ENCODE results near the gene TRABD2A. TPM values are rescaled to one million over a fixed set of nuclear protein-coding genes. Genes with fewer than 3 reads are reported as not detected.

The TRABD2A gene
- total RNA-seq, 5 donors from 2014 or later (not counting 1 experiment from before 2014, with no cell fraction given), result 77.3 to 219 (median 106) TPM

- H3K36me3 Mint-ChIP-seq, result peaks cover 54% of the 10 kb centered on the region
- ATAC-seq (replicated peaks in 1 of 4) (no peak), DNase-seq (peak in 2 of 35 experiments; percentile 5 to 9)
- POLR2A ChIA-PET, result interaction anchor here (0.6 to 1.3 kb wide), 5 partner anchors 9 to 47 kb away, joined by 3 to 5 read pairs (median 4); no protein-coding TSS in a partner anchor
- H3K27me3 Mint-ChIP-seq, result no peaks in the 10 kb centered on the region
- Histone ChIP-seq H3K9me3 (no peaks in the 10 kb centered on the region), H3K27ac (ENCODE audit: low read length) (peak overlapping the region; percentile 66), H3K4me1 (ENCODE audit: control insufficient read depth in 1 of 2, extremely low read depth in 1 of 2, insufficient read depth in 2 of 2, low read length in 2 of 2) (peaks cover 77 to 93% of the 10 kb centered on the region in 2 experiments), H3K4me3 (ENCODE audit: control insufficient read depth in 1 of 2, extremely low read depth in 1 of 2, low read length in 1 of 2) (no peak overlapping the region), H3K36me3 (ENCODE audit: control insufficient read depth in 2 of 2, extremely low read depth in 1 of 2, insufficient read depth in 1 of 2, low read length in 1 of 2) (peaks cover under 1 to 5% of the 10 kb centered on the region in 2 donors), H3K27me3 (replicated peaks in 1 of 2; ENCODE audit: control insufficient read depth in 2 of 2, extremely low read depth in 1 of 2, insufficient read depth in 2 of 2, low read length in 1 of 2) (no peaks in the 10 kb centered on the region)
- H3K4me1 Mint-ChIP-seq, result peaks cover 94 to 98% (median 95%) of the 10 kb centered on the region in 3 donors
- H3K27ac Mint-ChIP-seq, result peak overlapping the region; percentile 98
- H3K9me3 Mint-ChIP-seq, result peaks cover 6 to 7% (median 6%) of the 10 kb centered on the region in 3 donors
- CTCF ChIA-PET, result interaction anchor here (1.0 to 1.2 kb wide), 4 partner anchors 8 to 116 kb away, joined by 3 to 7 read pairs (median 3); no protein-coding TSS in a partner anchor
- 90% methylated on average over 4 of the region's 5 CpGs for WGBS (ENCODE audit: insufficient coverage)
- peak overlapping the region in 2 of 3 donors; percentile 7 to 76 for H3K4me3 Mint-ChIP-seq
These were observed 23.3 kb downstream of the TRABD2A start for GRCh38 chr2:84857566-84857965.

- DNase-seq, result peak in 3 of 35 experiments; percentile 25 to 53 (median 27)
- peaks cover 0 to 3% of the 10 kb centered on the region in 2 experiments for H3K27me3 ChIP-seq (replicated peaks in 1 of 2; ENCODE audit: control insufficient read depth in 2 of 2, extremely low read depth in 1 of 2, insufficient read depth in 2 of 2, low read length in 1 of 2)
- peak overlapping the region; percentile 26 to 76 (median 50) for H3K4me3 Mint-ChIP-seq
These were observed 24.1 kb downstream of the TRABD2A start for GRCh38 chr2:84856787-84857186.

GRCh38 chr2:84855731-84856130 is 25.2 kb downstream of the TRABD2A start:
- H3K4me1 ChIP-seq (ENCODE audit: control insufficient read depth in 1 of 2, extremely low read depth in 1 of 2, insufficient read depth in 2 of 2, low read length in 2 of 2), result peaks cover 71 to 91% of the 10 kb centered on the region in 2 experiments
- H3K9me3 ChIP-seq, result no peaks in the 10 kb centered on the region
- H3K9me3 Mint-ChIP-seq, result peaks cover 6 to 7% (median 6%) of the 10 kb centered on the region in 3 donors
- H3K4me3 Mint-ChIP-seq, result peak overlapping the region; percentile 65 to 76 (median 72)
- peak overlapping the region; percentile 6 to 29 for H3K4me3 ChIP-seq (ENCODE audit: control insufficient read depth in 1 of 2, extremely low read depth in 1 of 2, low read length in 1 of 2)
- DNase-seq (peak in 13 of 35 experiments; percentile 22 to 53 (median 43)), ATAC-seq (replicated peaks in 1 of 4) (peak; percentile 59 to 66 (median 64))
- peaks cover 95 to 98% (median 95%) of the 10 kb centered on the region in 3 donors for H3K4me1 Mint-ChIP-seq
- H3K36me3 ChIP-seq (ENCODE audit: control insufficient read depth in 2 of 2, extremely low read depth in 1 of 2, insufficient read depth in 1 of 2, low read length in 1 of 2), result peaks cover 2 to 11% of the 10 kb centered on the region in 2 donors
- peak overlapping the region; percentile 98 for H3K27ac Mint-ChIP-seq
- H3K27me3 ChIP-seq (replicated peaks in 1 of 2; ENCODE audit: control insufficient read depth in 2 of 2, extremely low read depth in 1 of 2, insufficient read depth in 2 of 2, low read length in 1 of 2), result peaks cover 0 to 3% of the 10 kb centered on the region in 2 experiments
- POLR2A ChIA-PET, result interaction anchor here in 1 of 2 donors (0.6 kb wide), 1 partner anchor 27 kb away, joined by 5 read pairs; no protein-coding TSS in a partner anchor
- H3K36me3 Mint-ChIP-seq, result peaks cover 63% of the 10 kb centered on the region
- no peaks in the 10 kb centered on the region for H3K27me3 Mint-ChIP-seq
- H3K27ac ChIP-seq (ENCODE audit: low read length), result peak overlapping the region; percentile 66
- CTCF ChIA-PET, result interaction anchor here (0.7 to 1.0 kb wide), 2 partner anchors 73 to 149 kb away, joined by 4 to 6 read pairs; no protein-coding TSS in a partner anchor
- WGBS (ENCODE audit: insufficient coverage), result no CpG with 5 or more reads among the region's 11 CpGs

More at GRCh38 chr2:84856787-84857186, 24.1 kb downstream of the TRABD2A start:
- Mint-ChIP-seq H3K27me3 (no peaks in the 10 kb centered on the region), H3K4me1 (peaks cover 94 to 98% (median 95%) of the 10 kb centered on the region in 3 donors), H3K27ac (peak overlapping the region; percentile 98), H3K36me3 (peaks cover 59% of the 10 kb centered on the region), H3K9me3 (peaks cover 6 to 7% (median 6%) of the 10 kb centered on the region in 3 donors)
- peaks cover 2 to 11% of the 10 kb centered on the region in 2 donors for H3K36me3 ChIP-seq (ENCODE audit: control insufficient read depth in 2 of 2, extremely low read depth in 1 of 2, insufficient read depth in 1 of 2, low read length in 1 of 2)
- CTCF ChIA-PET, result interaction anchor here (0.5 to 1.0 kb wide), 2 partner anchors 74 to 424 kb away, joined by 3 read pairs; no protein-coding TSS in a partner anchor
- peak; percentile 31 to 47 (median 41) for ATAC-seq (replicated peaks in 1 of 4)
- H3K27ac ChIP-seq (ENCODE audit: low read length), result peak overlapping the region; percentile 66
- H3K9me3 ChIP-seq, result no peaks in the 10 kb centered on the region
- WGBS (ENCODE audit: insufficient coverage), result 57% methylated on average over 3 of the region's 6 CpGs
- H3K4me3 ChIP-seq (ENCODE audit: control insufficient read depth in 1 of 2, extremely low read depth in 1 of 2, low read length in 1 of 2), result peak overlapping the region in 1 of 2 donors; percentile 29
- POLR2A ChIA-PET, result interaction anchor here in 1 of 2 donors (1.1 kb wide), 1 partner anchor 15 kb away, joined by 3 read pairs; no protein-coding TSS in a partner anchor
- peaks cover 74 to 93% of the 10 kb centered on the region in 2 experiments for H3K4me1 ChIP-seq (ENCODE audit: control insufficient read depth in 1 of 2, extremely low read depth in 1 of 2, insufficient read depth in 2 of 2, low read length in 2 of 2)

- no peak for ATAC-seq (replicated peaks in 1 of 4)
- DNase-seq, result peak in 2 of 35 experiments; percentile 4 to 9
- WGBS (ENCODE audit: insufficient coverage), result 42% methylated on average over 3 of the region's 4 CpGs
- Histone ChIP-seq H3K27ac (ENCODE audit: low read length) (peak overlapping the region; percentile 66), H3K9me3 (no peaks in the 10 kb centered on the region), H3K36me3 (ENCODE audit: control insufficient read depth in 2 of 2, extremely low read depth in 1 of 2, insufficient read depth in 1 of 2, low read length in 1 of 2) (peaks cover 2 to 11% of the 10 kb centered on the region in 2 donors), H3K27me3 (replicated peaks in 1 of 2; ENCODE audit: control insufficient read depth in 2 of 2, extremely low read depth in 1 of 2, insufficient read depth in 2 of 2, low read length in 1 of 2) (peaks cover 0 to 3% of the 10 kb centered on the region in 2 experiments), H3K4me1 (ENCODE audit: control insufficient read depth in 1 of 2, extremely low read depth in 1 of 2, insufficient read depth in 2 of 2, low read length in 2 of 2) (peaks cover 69 to 91% of the 10 kb centered on the region in 2 experiments), H3K4me3 (ENCODE audit: control insufficient read depth in 1 of 2, extremely low read depth in 1 of 2, low read length in 1 of 2) (peak overlapping the region in 1 of 2 donors; percentile 26)
- Mint-ChIP-seq H3K27ac (peak overlapping the region; percentile 98), H3K9me3 (peaks cover 6 to 7% (median 6%) of the 10 kb centered on the region in 3 donors), H3K4me3 (peak overlapping the region; percentile 65 to 76 (median 72)), H3K36me3 (peaks cover 58% of the 10 kb centered on the region), H3K4me1 (peaks cover 95 to 98% (median 95%) of the 10 kb centered on the region in 3 donors), H3K27me3 (no peaks in the 10 kb centered on the region)
- CTCF ChIA-PET, result no interaction called here
- POLR2A ChIA-PET, result interaction anchor here in 1 of 2 donors (0.5 kb wide), 1 partner anchor 9 kb away, joined by 7 read pairs; no protein-coding TSS in a partner anchor
These were observed 26.0 kb downstream of the TRABD2A start for GRCh38 chr2:84854850-84855249.

- DNase-seq, result peak in 1 of 35 experiments; percentile 11
- 80% methylated on average over 1 of the region's 3 CpGs for WGBS (ENCODE audit: insufficient coverage)
- Mint-ChIP-seq H3K9me3 (peaks cover 6 to 10% (median 7%) of the 10 kb centered on the region in 3 donors), H3K27me3 (no peaks in the 10 kb centered on the region), H3K27ac (peak overlapping the region; percentile 97 to 99), H3K4me1 (peaks cover 94 to 98% (median 95%) of the 10 kb centered on the region in 3 donors), H3K36me3 (peaks cover 45% of the 10 kb centered on the region), H3K4me3 (peak overlapping the region in 1 of 3 donors; percentile 74)
- no peak for ATAC-seq (replicated peaks in 1 of 4)
- Histone ChIP-seq H3K9me3 (no peaks in the 10 kb centered on the region), H3K27ac (ENCODE audit: low read length) (peak overlapping the region; percentile 94), H3K36me3 (ENCODE audit: control insufficient read depth in 2 of 2, extremely low read depth in 1 of 2, insufficient read depth in 1 of 2, low read length in 1 of 2) (peaks cover 2 to 9% of the 10 kb centered on the region in 2 donors), H3K27me3 (replicated peaks in 1 of 2; ENCODE audit: control insufficient read depth in 2 of 2, extremely low read depth in 1 of 2, insufficient read depth in 2 of 2, low read length in 1 of 2) (peaks cover 0 to 3% of the 10 kb centered on the region in 2 experiments), H3K4me3 (ENCODE audit: control insufficient read depth in 1 of 2, extremely low read depth in 1 of 2, low read length in 1 of 2) (peak overlapping the region in 1 of 2 donors; percentile 7), H3K4me1 (ENCODE audit: control insufficient read depth in 1 of 2, extremely low read depth in 1 of 2, insufficient read depth in 2 of 2, low read length in 2 of 2) (peaks cover 64 to 89% of the 10 kb centered on the region in 2 experiments)
- CTCF ChIA-PET, result interaction anchor here in 1 of 2 donors (0.5 kb wide), 1 partner anchor 416 kb away, joined by 6 read pairs; no protein-coding TSS in a partner anchor
- POLR2A ChIA-PET, result no interaction called here
These were observed 29.0 kb downstream of the TRABD2A start for GRCh38 chr2:84851876-84852275.

GRCh38 chr2:84850471-84850870 is 30.4 kb downstream of the TRABD2A start:
- POLR2A ChIA-PET, result interaction anchor here in 1 of 2 donors (0.7 to 1.1 kb wide), 2 partner anchors 11 to 12 kb away, joined by 3 read pairs; no protein-coding TSS in a partner anchor
- H3K9me3 Mint-ChIP-seq, result peaks cover 6 to 10% (median 7%) of the 10 kb centered on the region in 3 donors
- peak overlapping the region in 1 of 3 donors; percentile 74 for H3K4me3 Mint-ChIP-seq
- H3K27ac ChIP-seq (ENCODE audit: low read length), result peak overlapping the region; percentile 94
- no peaks in the 10 kb centered on the region for H3K9me3 ChIP-seq
- no peak overlapping the region for H3K4me3 ChIP-seq (ENCODE audit: control insufficient read depth in 1 of 2, extremely low read depth in 1 of 2, low read length in 1 of 2)
- H3K36me3 ChIP-seq (ENCODE audit: control insufficient read depth in 2 of 2, extremely low read depth in 1 of 2, insufficient read depth in 1 of 2, low read length in 1 of 2), result peaks cover 2 to 9% of the 10 kb centered on the region in 2 donors
- no CpG with 5 or more reads among the region's 4 CpGs for WGBS (ENCODE audit: insufficient coverage)
- DNase-seq, result peak in 3 of 35 experiments; percentile 5 to 14 (median 12)
- H3K27me3 ChIP-seq (replicated peaks in 1 of 2; ENCODE audit: control insufficient read depth in 2 of 2, extremely low read depth in 1 of 2, insufficient read depth in 2 of 2, low read length in 1 of 2), result peaks cover 0 to 3% of the 10 kb centered on the region in 2 experiments
- H3K36me3 Mint-ChIP-seq, result peaks cover 35% of the 10 kb centered on the region
- ATAC-seq (replicated peaks in 1 of 4), result no peak
- no peaks in the 10 kb centered on the region for H3K27me3 Mint-ChIP-seq
- peaks cover 94 to 98% (median 95%) of the 10 kb centered on the region in 3 donors for H3K4me1 Mint-ChIP-seq
- H3K27ac Mint-ChIP-seq, result peak overlapping the region; percentile 97 to 99
- CTCF ChIA-PET, result interaction anchor here (0.5 to 0.9 kb wide), 3 partner anchors 13 to 120 kb away, joined by 3 to 6 read pairs (median 4); no protein-coding TSS in a partner anchor
- H3K4me1 ChIP-seq (ENCODE audit: control insufficient read depth in 1 of 2, extremely low read depth in 1 of 2, insufficient read depth in 2 of 2, low read length in 2 of 2), result peaks cover 67 to 89% of the 10 kb centered on the region in 2 experiments

Data from T-cell (primary cell).